ENCODE data around the gene SLC8B1. TPM values are rescaled to one million over a fixed set of nuclear protein-coding genes. Genes with fewer than 3 reads are reported as not detected.
"Not testable (repeated sequence)": the region's sequence is repeated elsewhere in the genome, so short reads cannot be mapped to it uniquely, and the experiment has no call there.

Gene SLC8B1
- total RNA-seq, 4 donors from 2014 or later, result 49.5 to 112 (median 101) TPM

DNA sequence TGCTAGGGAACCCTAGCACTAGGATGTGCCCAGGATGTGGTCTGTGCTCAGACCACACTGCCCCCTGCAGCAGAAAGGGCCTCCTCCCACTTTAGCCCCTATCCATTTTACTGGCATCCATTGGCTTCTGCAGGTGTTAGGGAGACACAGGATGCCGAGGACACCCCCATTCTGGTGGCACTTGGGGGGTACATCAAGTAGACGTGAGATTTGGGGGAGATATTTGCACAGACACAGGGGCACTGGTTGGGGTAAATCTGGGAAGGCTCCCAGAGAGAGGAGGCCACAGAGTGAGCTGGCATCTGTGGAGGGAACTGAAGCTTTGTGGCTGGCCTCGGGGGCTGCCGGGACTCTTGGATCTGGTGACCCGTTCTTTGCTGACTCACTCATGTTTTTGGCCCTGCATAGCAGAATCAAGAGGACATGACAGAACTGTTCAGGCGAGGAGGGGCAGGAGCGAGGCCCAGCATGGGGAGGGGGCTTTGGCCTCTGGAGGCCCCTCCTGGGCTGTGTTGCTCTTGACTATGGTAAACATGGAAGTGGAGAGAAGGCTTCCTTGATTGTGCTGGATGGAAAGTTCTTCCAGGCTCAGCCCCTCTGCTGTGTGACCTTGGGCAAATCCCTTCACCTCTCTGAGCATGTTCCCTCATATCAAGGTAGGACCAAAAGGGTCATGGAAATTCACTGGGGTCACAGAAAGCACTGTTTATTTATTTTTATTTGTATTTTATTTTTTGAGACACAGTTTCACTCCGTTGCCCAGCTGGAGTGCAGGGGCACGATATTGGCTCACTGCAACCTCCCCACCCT is 25.2 kb upstream of the SLC8B1 start:
- Histone ChIP-seq H3K27me3 (no peaks in the 10 kb centered on the region), H3K4me3 (no peak overlapping the region), H3K4me1 (peaks cover 0 to 11% (median 0%) of the 10 kb centered on the region in 4 donors), H3K36me3 (no peaks in the 10 kb centered on the region), H3K27ac (peak overlapping the region in 1 of 4 donors; percentile 91), H3K9me3 (no peaks in the 10 kb centered on the region)
- no peak for DNase-seq
- TF ChIP-seq POLR2A (IDR thresholded peaks at IDR 0.05), result no peak
- TF ChIP-seq, protein P1, sequence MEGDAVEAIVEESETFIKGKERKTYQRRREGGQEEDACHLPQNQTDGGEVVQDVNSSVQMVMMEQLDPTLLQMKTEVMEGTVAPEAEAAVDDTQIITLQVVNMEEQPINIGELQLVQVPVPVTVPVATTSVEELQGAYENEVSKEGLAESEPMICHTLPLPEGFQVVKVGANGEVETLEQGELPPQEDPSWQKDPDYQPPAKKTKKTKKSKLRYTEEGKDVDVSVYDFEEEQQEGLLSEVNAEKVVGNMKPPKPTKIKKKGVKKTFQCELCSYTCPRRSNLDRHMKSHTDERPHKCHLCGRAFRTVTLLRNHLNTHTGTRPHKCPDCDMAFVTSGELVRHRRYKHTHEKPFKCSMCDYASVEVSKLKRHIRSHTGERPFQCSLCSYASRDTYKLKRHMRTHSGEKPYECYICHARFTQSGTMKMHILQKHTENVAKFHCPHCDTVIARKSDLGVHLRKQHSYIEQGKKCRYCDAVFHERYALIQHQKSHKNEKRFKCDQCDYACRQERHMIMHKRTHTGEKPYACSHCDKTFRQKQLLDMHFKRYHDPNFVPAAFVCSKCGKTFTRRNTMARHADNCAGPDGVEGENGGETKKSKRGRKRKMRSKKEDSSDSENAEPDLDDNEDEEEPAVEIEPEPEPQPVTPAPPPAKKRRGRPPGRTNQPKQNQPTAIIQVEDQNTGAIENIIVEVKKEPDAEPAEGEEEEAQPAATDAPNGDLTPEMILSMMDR (IDR thresholded peaks at IDR 0.05), result no peak

DNA sequence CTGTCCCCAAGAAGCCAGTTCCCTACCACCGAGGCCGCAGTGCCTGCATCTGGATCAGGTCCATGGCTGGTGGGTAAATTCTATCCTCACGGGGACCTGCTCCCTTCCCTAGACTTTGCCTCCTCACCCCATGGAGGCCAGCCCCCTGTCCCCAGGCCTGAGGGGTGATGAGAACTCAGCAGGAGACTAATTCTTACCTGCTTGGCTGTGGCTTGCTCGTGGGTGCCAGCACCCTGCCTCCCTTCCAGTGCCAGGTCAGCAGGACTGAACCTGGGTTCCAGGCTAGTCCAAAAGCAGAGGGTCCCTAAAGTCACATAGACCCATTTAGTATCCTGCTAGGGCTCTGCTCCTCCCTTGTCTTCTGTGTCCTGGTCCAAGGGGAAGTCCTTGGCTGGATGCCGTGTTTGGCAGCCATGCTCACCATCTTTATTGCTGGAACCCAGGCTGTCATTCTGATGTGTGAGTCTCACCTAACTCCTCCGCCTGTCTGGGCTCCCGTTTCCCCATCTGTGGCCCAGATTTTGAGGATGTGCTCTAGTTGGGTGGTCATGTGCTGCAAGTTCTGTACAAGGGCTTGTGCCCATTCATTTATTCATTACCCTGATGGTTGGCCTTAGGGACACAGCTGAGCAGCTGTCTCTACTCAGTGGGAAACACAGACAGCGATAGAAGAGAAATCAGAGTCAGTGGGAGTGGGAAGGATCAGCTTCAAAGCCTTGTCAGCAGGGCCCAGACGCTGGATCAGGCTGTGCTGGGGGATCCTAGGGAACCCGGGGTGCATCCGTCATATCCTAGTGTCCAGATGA is 24.4 kb upstream of the SLC8B1 start:
- TF ChIP-seq, protein P1 (IDR thresholded peaks at IDR 0.05), result no peak
- no peak for TF ChIP-seq POLR2A (IDR thresholded peaks at IDR 0.05)
- H3K27ac ChIP-seq, result peak overlapping the region; percentile 75 to 91 (median 85)
- H3K4me1 ChIP-seq, result peaks cover 0 to 11% (median 0%) of the 10 kb centered on the region in 4 donors
- H3K36me3 ChIP-seq, result no peaks in the 10 kb centered on the region
- H3K27me3 ChIP-seq, result no peaks in the 10 kb centered on the region
- DNase-seq, result peak in 1 of 3 donors; percentile 51
- H3K4me3 ChIP-seq, result peak overlapping the region; percentile 77 to 89 (median 86)
- no peaks in the 10 kb centered on the region for H3K9me3 ChIP-seq

DNA sequence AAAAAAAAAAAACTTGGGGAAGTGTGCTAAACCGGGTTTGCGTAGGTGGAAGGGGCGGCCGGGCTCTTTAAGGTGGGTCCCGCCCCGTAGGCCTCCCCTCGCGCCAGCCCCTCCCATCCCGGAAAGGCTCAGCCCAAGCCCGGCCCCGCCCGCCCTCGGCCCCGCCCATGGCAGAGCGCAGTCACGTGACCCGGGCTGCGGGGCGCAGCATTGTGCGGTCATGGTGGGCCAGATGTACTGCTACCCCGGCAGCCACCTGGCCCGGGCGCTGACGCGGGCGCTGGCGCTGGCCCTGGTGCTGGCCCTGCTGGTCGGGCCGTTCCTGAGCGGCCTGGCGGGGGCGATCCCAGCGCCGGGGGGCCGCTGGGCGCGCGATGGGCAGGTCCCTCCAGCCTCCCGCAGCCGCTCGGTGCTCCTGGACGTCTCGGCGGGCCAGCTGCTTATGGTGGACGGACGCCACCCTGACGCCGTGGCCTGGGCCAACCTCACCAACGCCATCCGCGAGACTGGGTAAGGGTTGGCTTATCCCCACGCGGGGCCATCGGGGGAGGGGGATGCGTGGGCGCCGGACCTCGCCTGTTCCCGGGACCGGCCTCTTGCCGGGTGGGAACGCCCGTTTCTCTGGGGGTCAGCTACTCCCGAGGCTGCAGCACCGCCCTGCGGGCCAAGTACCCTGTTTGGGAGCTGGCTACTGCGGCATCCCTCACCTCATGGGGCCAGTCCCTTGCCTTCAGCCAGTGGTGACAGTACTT is 23.6 kb upstream of the SLC8B1 start, which contains the start of gene PLBD2:
Gene PLBD2, plus strand, starts transcription at position 207 of the 752 bp plus-strand sequence. Its CDS starts 14 bp downstream, at position 221.
- TF ChIP-seq, protein P1 (IDR thresholded peaks at IDR 0.05), result no peak
- TF ChIP-seq POLR2A (IDR thresholded peaks at IDR 0.05), result peak; percentile 7 to 30
- peak within 1 kb of the TSS; percentile 79 to 91 (median 85) for H3K27ac ChIP-seq
- H3K36me3 ChIP-seq, result no peaks in the 10 kb centered on the region
- peak; percentile 96 to 98 (median 97) for DNase-seq
- H3K9me3 ChIP-seq, result no peaks in the 10 kb centered on the region
- peaks cover 0 to 11% (median 0%) of the 10 kb centered on the region in 4 donors for H3K4me1 ChIP-seq
- H3K4me3 ChIP-seq, result peak within 1 kb of the TSS; percentile 77 to 89 (median 86)
- no peaks in the 10 kb centered on the region for H3K27me3 ChIP-seq

DNA sequence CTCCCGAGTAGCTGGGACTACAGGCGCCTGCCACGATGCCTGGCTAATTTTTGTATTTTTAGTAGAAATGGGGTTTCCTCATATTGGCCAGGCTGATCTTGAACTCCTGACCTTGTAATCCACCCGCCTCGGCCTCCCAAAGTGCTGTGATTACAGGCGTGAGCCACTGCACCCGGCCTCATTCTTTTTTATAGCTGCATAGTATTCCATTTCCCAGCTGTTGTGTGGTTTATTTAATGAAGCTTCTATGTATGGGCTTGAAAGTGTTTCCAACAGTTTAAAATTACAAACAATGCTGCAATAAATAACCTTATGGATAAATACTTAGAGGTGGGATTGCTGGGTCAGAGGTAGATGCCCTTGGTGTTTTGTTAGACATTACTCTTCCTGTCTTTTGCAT is 19.3 kb upstream of the SLC8B1 start:
- not testable (repeated sequence) for H3K27ac ChIP-seq, H3K9me3 ChIP-seq, H3K4me3 ChIP-seq, H3K27me3 ChIP-seq, H3K4me1 ChIP-seq, DNase-seq, H3K36me3 ChIP-seq

DNA sequence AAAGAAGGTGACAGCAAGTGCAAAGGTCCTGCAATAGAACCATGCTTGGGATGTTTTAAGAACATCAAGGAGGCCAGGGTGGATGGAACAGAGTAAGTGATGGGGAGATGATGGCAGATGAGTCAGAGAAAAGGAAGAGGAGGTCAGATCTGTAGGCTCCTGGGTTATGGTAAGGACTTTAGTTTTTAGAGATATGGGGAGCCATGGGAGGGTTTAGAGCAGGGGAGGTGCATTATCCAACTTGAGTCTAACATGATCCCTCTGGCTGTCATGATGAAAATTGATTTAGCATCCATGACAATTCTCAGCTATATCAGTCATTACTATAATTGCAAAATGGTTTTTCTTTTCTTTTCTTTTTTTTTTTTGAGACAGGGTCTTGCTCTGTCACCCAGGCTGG is 16.2 kb upstream of the SLC8B1 start:
- Histone ChIP-seq H3K9me3 (no peaks in the 10 kb centered on the region), H3K27ac (no peak overlapping the region), H3K4me1 (no peaks in the 10 kb centered on the region), H3K27me3 (no peaks in the 10 kb centered on the region), H3K4me3 (no peak overlapping the region), H3K36me3 (no peaks in the 10 kb centered on the region)
- DNase-seq, result no peak
- no peak for TF ChIP-seq POLR2A (IDR thresholded peaks at IDR 0.05)
- TF ChIP-seq, protein P1 (IDR thresholded peaks at IDR 0.05), result no peak
